ENCODE data around the gene IRF7.
"Not testable (repeated sequence)": the region's sequence is repeated elsewhere in the genome, so short reads cannot be mapped to it uniquely, and the experiment has no call there.

The IRF7 gene

GRCh38 chr11:615504-616319 is at the start of gene IRF7:
IRF7 (minus strand) TSS chr11:615950; CDS start chr11:615364, 586 bp downstream.
- Mint-ChIP-seq H3K9me3 (no peaks in the 10 kb centered on the region), H3K27ac (peak within 1 kb of the TSS; percentile 80), H3K4me1 (ENCODE audit: low read depth) (peaks cover 22% of the 10 kb centered on the region), H3K36me3 (ENCODE audit: low read depth) (peaks cover 17% of the 10 kb centered on the region), H3K27me3 (no peaks in the 10 kb centered on the region), H3K4me3 (peak within 1 kb of the TSS; percentile 87)

- no peaks in the 10 kb centered on the region for H3K9me3 Mint-ChIP-seq
- no peaks in the 10 kb centered on the region for H3K27me3 Mint-ChIP-seq
- peaks cover 17% of the 10 kb centered on the region for H3K36me3 Mint-ChIP-seq (ENCODE audit: low read depth)
- H3K4me3 Mint-ChIP-seq = no peak overlapping the region
- no peaks in the 10 kb centered on the region for H3K4me1 Mint-ChIP-seq (ENCODE audit: low read depth)
- H3K27ac Mint-ChIP-seq = no peak overlapping the region
Observed at GRCh38 chr11:665062-665703, 49.4 kb upstream of the IRF7 start.

- Mint-ChIP-seq H3K27ac (no peak overlapping the region), H3K4me3 (no peak overlapping the region), H3K9me3 (no peaks in the 10 kb centered on the region), H3K27me3 (no peaks in the 10 kb centered on the region), H3K4me1 (ENCODE audit: low read depth) (no peaks in the 10 kb centered on the region), H3K36me3 (ENCODE audit: low read depth) (peaks cover 17% of the 10 kb centered on the region)
Observed at GRCh38 chr11:662689-663274, 47.0 kb upstream of the IRF7 start.

GRCh38 chr11:660681-661444 is 45.1 kb upstream of the IRF7 start:
- no peaks in the 10 kb centered on the region for H3K4me1 Mint-ChIP-seq (ENCODE audit: low read depth)
- H3K9me3 Mint-ChIP-seq = no peaks in the 10 kb centered on the region
- H3K27me3 Mint-ChIP-seq = no peaks in the 10 kb centered on the region
- H3K27ac Mint-ChIP-seq = no peak overlapping the region
- peaks cover 18% of the 10 kb centered on the region for H3K36me3 Mint-ChIP-seq (ENCODE audit: low read depth)
- H3K4me3 Mint-ChIP-seq = no peak overlapping the region

GRCh38 chr11:660281-660680 is 44.5 kb upstream of the IRF7 start:
- no peaks in the 10 kb centered on the region for H3K27me3 Mint-ChIP-seq
- H3K27ac Mint-ChIP-seq = no peak overlapping the region
- peaks cover 18% of the 10 kb centered on the region for H3K36me3 Mint-ChIP-seq (ENCODE audit: low read depth)
- H3K9me3 Mint-ChIP-seq = no peaks in the 10 kb centered on the region
- no peaks in the 10 kb centered on the region for H3K4me1 Mint-ChIP-seq (ENCODE audit: low read depth)
- no peak overlapping the region for H3K4me3 Mint-ChIP-seq

- H3K36me3 Mint-ChIP-seq (ENCODE audit: low read depth) = peaks cover 18% of the 10 kb centered on the region
- no peaks in the 10 kb centered on the region for H3K4me1 Mint-ChIP-seq (ENCODE audit: low read depth)
- no peak overlapping the region for H3K4me3 Mint-ChIP-seq
- H3K27ac Mint-ChIP-seq = no peak overlapping the region
- no peaks in the 10 kb centered on the region for H3K27me3 Mint-ChIP-seq
- no peaks in the 10 kb centered on the region for H3K9me3 Mint-ChIP-seq
Observed at GRCh38 chr11:659532-660085, 43.9 kb upstream of the IRF7 start.

GRCh38 chr11:657691-658126 is 42.0 kb upstream of the IRF7 start:
- Mint-ChIP-seq H3K36me3 (ENCODE audit: low read depth) (peaks cover 12% of the 10 kb centered on the region), H3K9me3 (no peaks in the 10 kb centered on the region), H3K27me3 (no peaks in the 10 kb centered on the region), H3K4me3 (no peak overlapping the region), H3K4me1 (ENCODE audit: low read depth) (no peaks in the 10 kb centered on the region), H3K27ac (no peak overlapping the region)

GRCh38 chr11:656866-657265 is 41.1 kb upstream of the IRF7 start:
- no peaks in the 10 kb centered on the region for H3K4me1 Mint-ChIP-seq (ENCODE audit: low read depth)
- no peak overlapping the region for H3K27ac Mint-ChIP-seq

GRCh38 chr11:656426-656825 is 40.7 kb upstream of the IRF7 start:
- H3K4me3 Mint-ChIP-seq = no peak overlapping the region
- H3K4me1 Mint-ChIP-seq (ENCODE audit: low read depth) = no peaks in the 10 kb centered on the region
- H3K27me3 Mint-ChIP-seq = no peaks in the 10 kb centered on the region
- no peak overlapping the region for H3K27ac Mint-ChIP-seq
- peaks cover 21% of the 10 kb centered on the region for H3K36me3 Mint-ChIP-seq (ENCODE audit: low read depth)
- no peaks in the 10 kb centered on the region for H3K9me3 Mint-ChIP-seq

More at GRCh38 chr11:656866-657265, 41.1 kb upstream of the IRF7 start:
- Mint-ChIP-seq H3K36me3 (ENCODE audit: low read depth) (peaks cover 17% of the 10 kb centered on the region), H3K27me3 (no peaks in the 10 kb centered on the region), H3K4me3 (no peak overlapping the region), H3K9me3 (no peaks in the 10 kb centered on the region)

- H3K4me3 Mint-ChIP-seq = no peak overlapping the region
- no peaks in the 10 kb centered on the region for H3K27me3 Mint-ChIP-seq
- peaks cover 24% of the 10 kb centered on the region for H3K36me3 Mint-ChIP-seq (ENCODE audit: low read depth)
- no peaks in the 10 kb centered on the region for H3K4me1 Mint-ChIP-seq (ENCODE audit: low read depth)
- no peak overlapping the region for H3K27ac Mint-ChIP-seq
- H3K9me3 Mint-ChIP-seq = no peaks in the 10 kb centered on the region
Observed at GRCh38 chr11:655036-655726, 39.4 kb upstream of the IRF7 start.

GRCh38 chr11:654444-654843 is 38.7 kb upstream of the IRF7 start:
- H3K36me3 Mint-ChIP-seq (ENCODE audit: low read depth) = peaks cover 20% of the 10 kb centered on the region
- not testable (repeated sequence) for H3K4me1 Mint-ChIP-seq (ENCODE audit: low read depth)

GRCh38 chr11:653837-654236 is 38.1 kb upstream of the IRF7 start:
- no peak overlapping the region for H3K4me3 Mint-ChIP-seq
- H3K27me3 Mint-ChIP-seq = no peaks in the 10 kb centered on the region
- H3K27ac Mint-ChIP-seq = no peak overlapping the region
- H3K4me1 Mint-ChIP-seq (ENCODE audit: low read depth) = no peaks in the 10 kb centered on the region
- H3K36me3 Mint-ChIP-seq (ENCODE audit: low read depth) = peaks cover 20% of the 10 kb centered on the region
- no peaks in the 10 kb centered on the region for H3K9me3 Mint-ChIP-seq

More at GRCh38 chr11:654444-654843, 38.7 kb upstream of the IRF7 start:
- H3K9me3 Mint-ChIP-seq, H3K4me3 Mint-ChIP-seq, H3K27ac Mint-ChIP-seq, H3K27me3 Mint-ChIP-seq: not testable (repeated sequence)

- H3K4me1 Mint-ChIP-seq (ENCODE audit: low read depth); H3K27ac Mint-ChIP-seq; H3K4me3 Mint-ChIP-seq; H3K9me3 Mint-ChIP-seq; H3K27me3 Mint-ChIP-seq: not testable (repeated sequence)
- H3K36me3 Mint-ChIP-seq (ENCODE audit: low read depth) = peaks cover 20% of the 10 kb centered on the region
Observed at GRCh38 chr11:653136-653535, 37.4 kb upstream of the IRF7 start.

- Mint-ChIP-seq H3K27me3 (no peaks in the 10 kb centered on the region), H3K27ac (no peak overlapping the region), H3K36me3 (ENCODE audit: low read depth) (peaks cover 18% of the 10 kb centered on the region), H3K4me1 (ENCODE audit: low read depth) (peaks cover 3% of the 10 kb centered on the region), H3K9me3 (no peaks in the 10 kb centered on the region), H3K4me3 (no peak overlapping the region)
Observed at GRCh38 chr11:650482-650881, 34.7 kb upstream of the IRF7 start.
